ENCODE measurements around the gene FOXK1.

Gene FOXK1

GRCh38 chr7:4772306-4772705, 90.2 kb downstream of the FOXK1 start:
- WGBS, 2 experiments, result 94 to 95% methylated on average over 6 of the region's 6 CpGs
- peaks cover 5% of the 10 kb centered on the region for H3K4me1 ChIP-seq (ENCODE audit: control insufficient read depth, insufficient read depth, low read length)
- H3K36me3 ChIP-seq (ENCODE audit: control insufficient read depth, insufficient read depth, low read length), result no peaks in the 10 kb centered on the region
- H3K4me3 ChIP-seq (ENCODE audit: insufficient read depth, low read depth, low read length), result no peak overlapping the region
- H3K9me3 ChIP-seq (ENCODE audit: control insufficient read depth, low read length), result no peaks in the 10 kb centered on the region
- no peaks in the 10 kb centered on the region for H3K27me3 ChIP-seq (ENCODE audit: control insufficient read depth, insufficient read depth, low read length, poor library complexity, severe bottlenecking)
- no peak overlapping the region for H3K27ac ChIP-seq (ENCODE audit: insufficient read depth, low read depth, low read length, poor library complexity, severe bottlenecking)

- H3K27me3 ChIP-seq (ENCODE audit: control insufficient read depth, insufficient read depth, low read length, poor library complexity, severe bottlenecking), result no peaks in the 10 kb centered on the region
- WGBS, 2 experiments, result 92 to 93% methylated on average over 12 of the region's 12 CpGs
These were observed 91.9 kb downstream of the FOXK1 start for GRCh38 chr7:4774007-4774406.

GRCh38 chr7:4774658-4775249, 92.7 kb downstream of the FOXK1 start:
- WGBS, 2 experiments, result 45 to 49% methylated on average over 24 of the region's 24 CpGs
- H3K4me1 ChIP-seq (ENCODE audit: control insufficient read depth, insufficient read depth, low read length), result peaks cover 5% of the 10 kb centered on the region
- peak overlapping the region; percentile 98 for H3K4me3 ChIP-seq (ENCODE audit: insufficient read depth, low read depth, low read length)
- H3K9me3 ChIP-seq (ENCODE audit: control insufficient read depth, low read length), result no peaks in the 10 kb centered on the region
- H3K36me3 ChIP-seq (ENCODE audit: control insufficient read depth, insufficient read depth, low read length), result no peaks in the 10 kb centered on the region
- H3K27me3 ChIP-seq (ENCODE audit: control insufficient read depth, insufficient read depth, low read length, poor library complexity, severe bottlenecking), result no peaks in the 10 kb centered on the region
- no peak overlapping the region for H3K27ac ChIP-seq (ENCODE audit: insufficient read depth, low read depth, low read length, poor library complexity, severe bottlenecking)

More at GRCh38 chr7:4774007-4774406, 91.9 kb downstream of the FOXK1 start:
- H3K4me1 ChIP-seq (ENCODE audit: control insufficient read depth, insufficient read depth, low read length), result peaks cover 5% of the 10 kb centered on the region
- no peak overlapping the region for H3K4me3 ChIP-seq (ENCODE audit: insufficient read depth, low read depth, low read length)
- H3K27ac ChIP-seq (ENCODE audit: insufficient read depth, low read depth, low read length, poor library complexity, severe bottlenecking), result no peak overlapping the region
- no peaks in the 10 kb centered on the region for H3K36me3 ChIP-seq (ENCODE audit: control insufficient read depth, insufficient read depth, low read length)
- no peaks in the 10 kb centered on the region for H3K9me3 ChIP-seq (ENCODE audit: control insufficient read depth, low read length)

GRCh38 chr7:4775250-4775847, 93.3 kb downstream of the FOXK1 start, which contains the start of gene AP5Z1:
TSS of gene AP5Z1 (plus strand) at chr7:4775623. CDS start at chr7:4775716, 93 bp downstream.
- no peaks in the 10 kb centered on the region for H3K9me3 ChIP-seq (ENCODE audit: control insufficient read depth, low read length)
- peaks cover 5% of the 10 kb centered on the region for H3K4me1 ChIP-seq (ENCODE audit: control insufficient read depth, insufficient read depth, low read length)
- H3K36me3 ChIP-seq (ENCODE audit: control insufficient read depth, insufficient read depth, low read length), result no peaks in the 10 kb centered on the region
- H3K4me3 ChIP-seq (ENCODE audit: insufficient read depth, low read depth, low read length), result peak within 1 kb of the TSS; percentile 98
- no peaks in the 10 kb centered on the region for H3K27me3 ChIP-seq (ENCODE audit: control insufficient read depth, insufficient read depth, low read length, poor library complexity, severe bottlenecking)
- peak within 1 kb of the TSS; percentile 33 for H3K27ac ChIP-seq (ENCODE audit: insufficient read depth, low read depth, low read length, poor library complexity, severe bottlenecking)
- WGBS, 2 experiments, result 0% methylated on average over 55 of the region's 55 CpGs

- 31 to 33% methylated on average over 32 of the region's 32 CpGs for WGBS, 2 experiments
- no peaks in the 10 kb centered on the region for H3K27me3 ChIP-seq (ENCODE audit: control insufficient read depth, insufficient read depth, low read length, poor library complexity, severe bottlenecking)
- H3K27ac ChIP-seq (ENCODE audit: insufficient read depth, low read depth, low read length, poor library complexity, severe bottlenecking), result peak overlapping the region; percentile 33
- H3K4me3 ChIP-seq (ENCODE audit: insufficient read depth, low read depth, low read length), result peak overlapping the region; percentile 98
- H3K36me3 ChIP-seq (ENCODE audit: control insufficient read depth, insufficient read depth, low read length), result no peaks in the 10 kb centered on the region
- H3K4me1 ChIP-seq (ENCODE audit: control insufficient read depth, insufficient read depth, low read length), result peaks cover 5% of the 10 kb centered on the region
- H3K9me3 ChIP-seq (ENCODE audit: control insufficient read depth, low read length), result no peaks in the 10 kb centered on the region
These were observed 93.9 kb downstream of the FOXK1 start for GRCh38 chr7:4775848-4776623.

- Histone ChIP-seq H3K27me3 (ENCODE audit: control insufficient read depth, insufficient read depth, low read length, poor library complexity, severe bottlenecking) (no peaks in the 10 kb centered on the region), H3K27ac (ENCODE audit: insufficient read depth, low read depth, low read length, poor library complexity, severe bottlenecking) (no peak overlapping the region), H3K4me1 (ENCODE audit: control insufficient read depth, insufficient read depth, low read length) (peaks cover 5% of the 10 kb centered on the region), H3K9me3 (ENCODE audit: control insufficient read depth, low read length) (no peaks in the 10 kb centered on the region), H3K36me3 (ENCODE audit: control insufficient read depth, insufficient read depth, low read length) (peaks cover 7% of the 10 kb centered on the region), H3K4me3 (ENCODE audit: insufficient read depth, low read depth, low read length) (no peak overlapping the region)
- no CpG with 5 or more reads among the region's 5 CpGs for WGBS, 2 experiments
These were observed 97.0 kb downstream of the FOXK1 start for GRCh38 chr7:4779118-4779517.

- no peaks in the 10 kb centered on the region for H3K4me1 ChIP-seq (ENCODE audit: control insufficient read depth, insufficient read depth, low read length)
- no peak overlapping the region for H3K4me3 ChIP-seq (ENCODE audit: insufficient read depth, low read depth, low read length)
- WGBS, 2 experiments, result 95 to 96% methylated on average over 27 of the region's 27 CpGs
- H3K36me3 ChIP-seq (ENCODE audit: control insufficient read depth, insufficient read depth, low read length), result peaks cover 12% of the 10 kb centered on the region
- no peaks in the 10 kb centered on the region for H3K9me3 ChIP-seq (ENCODE audit: control insufficient read depth, low read length)
- no peak overlapping the region for H3K27ac ChIP-seq (ENCODE audit: insufficient read depth, low read depth, low read length, poor library complexity, severe bottlenecking)
- no peaks in the 10 kb centered on the region for H3K27me3 ChIP-seq (ENCODE audit: control insufficient read depth, insufficient read depth, low read length, poor library complexity, severe bottlenecking)
These were observed 99.4 kb downstream of the FOXK1 start for GRCh38 chr7:4781366-4782069.

- no peaks in the 10 kb centered on the region for H3K4me1 ChIP-seq (ENCODE audit: control insufficient read depth, insufficient read depth, low read length)
- H3K36me3 ChIP-seq (ENCODE audit: control insufficient read depth, insufficient read depth, low read length), result peaks cover 12% of the 10 kb centered on the region
These were observed 100.5 kb downstream of the FOXK1 start for GRCh38 chr7:4782333-4783291.

GRCh38 chr7:4783292-4783652, 101.2 kb downstream of the FOXK1 start:
- Histone ChIP-seq H3K27me3 (ENCODE audit: control insufficient read depth, insufficient read depth, low read length, poor library complexity, severe bottlenecking) (no peaks in the 10 kb centered on the region), H3K36me3 (ENCODE audit: control insufficient read depth, insufficient read depth, low read length) (peaks cover 12% of the 10 kb centered on the region), H3K27ac (ENCODE audit: insufficient read depth, low read depth, low read length, poor library complexity, severe bottlenecking) (no peak overlapping the region), H3K4me3 (ENCODE audit: insufficient read depth, low read depth, low read length) (no peak overlapping the region), H3K4me1 (ENCODE audit: control insufficient read depth, insufficient read depth, low read length) (no peaks in the 10 kb centered on the region), H3K9me3 (ENCODE audit: control insufficient read depth, low read length) (no peaks in the 10 kb centered on the region)
- WGBS, 2 experiments, result 96% methylated on average over 16 of the region's 16 CpGs

More at GRCh38 chr7:4782333-4783291, 100.5 kb downstream of the FOXK1 start:
- H3K9me3 ChIP-seq (ENCODE audit: control insufficient read depth, low read length), result no peaks in the 10 kb centered on the region
- H3K27me3 ChIP-seq (ENCODE audit: control insufficient read depth, insufficient read depth, low read length, poor library complexity, severe bottlenecking), result no peaks in the 10 kb centered on the region
- H3K27ac ChIP-seq (ENCODE audit: insufficient read depth, low read depth, low read length, poor library complexity, severe bottlenecking), result no peak overlapping the region
- no peak overlapping the region for H3K4me3 ChIP-seq (ENCODE audit: insufficient read depth, low read depth, low read length)
- WGBS, 2 experiments, result 95 to 96% methylated on average over 36 of the region's 36 CpGs

All from ectodermal cell (in vitro differentiated cells).